GM19328 (cell line): ENCODE results near the gene MARS1.
A peak's percentile ranks its signal among the peaks of the same experiment; 100 is the strongest.

Experiments
- ATAC-seq: cut with Tn5 transposase; IDR thresholded peaks from one replicate; pipeline ENCODE4 v1.9.1; 2021; ENCODE audit warnings: mild to moderate bottlenecking, moderate library complexity; ENCODE audit not compliant: unreplicated experiment

MARS1 gene

DNA sequence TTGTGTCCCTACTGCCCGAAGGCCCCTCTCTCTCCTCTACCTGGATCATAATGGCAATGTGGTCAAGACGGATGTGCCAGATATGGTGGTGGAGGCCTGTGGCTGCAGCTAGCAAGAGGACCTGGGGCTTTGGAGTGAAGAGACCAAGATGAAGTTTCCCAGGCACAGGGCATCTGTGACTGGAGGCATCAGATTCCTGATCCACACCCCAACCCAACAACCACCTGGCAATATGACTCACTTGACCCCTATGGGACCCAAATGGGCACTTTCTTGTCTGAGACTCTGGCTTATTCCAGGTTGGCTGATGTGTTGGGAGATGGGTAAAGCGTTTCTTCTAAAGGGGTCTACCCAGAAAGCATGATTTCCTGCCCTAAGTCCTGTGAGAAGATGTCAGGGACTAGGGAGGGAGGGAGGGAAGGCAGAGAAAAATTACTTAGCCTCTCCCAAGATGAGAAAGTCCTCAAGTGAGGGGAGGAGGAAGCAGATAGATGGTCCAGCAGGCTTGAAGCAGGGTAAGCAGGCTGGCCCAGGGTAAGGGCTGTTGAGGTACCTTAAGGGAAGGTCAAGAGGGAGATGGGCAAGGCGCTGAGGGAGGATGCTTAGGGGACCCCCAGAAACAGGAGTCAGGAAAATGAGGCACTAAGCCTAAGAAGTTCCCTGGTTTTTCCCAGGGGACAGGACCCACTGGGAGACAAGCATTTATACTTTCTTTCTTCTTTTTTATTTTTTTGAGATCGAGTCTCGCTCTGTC, 31.0 kb upstream of the MARS1 start:
- no peak for ATAC-seq

DNA sequence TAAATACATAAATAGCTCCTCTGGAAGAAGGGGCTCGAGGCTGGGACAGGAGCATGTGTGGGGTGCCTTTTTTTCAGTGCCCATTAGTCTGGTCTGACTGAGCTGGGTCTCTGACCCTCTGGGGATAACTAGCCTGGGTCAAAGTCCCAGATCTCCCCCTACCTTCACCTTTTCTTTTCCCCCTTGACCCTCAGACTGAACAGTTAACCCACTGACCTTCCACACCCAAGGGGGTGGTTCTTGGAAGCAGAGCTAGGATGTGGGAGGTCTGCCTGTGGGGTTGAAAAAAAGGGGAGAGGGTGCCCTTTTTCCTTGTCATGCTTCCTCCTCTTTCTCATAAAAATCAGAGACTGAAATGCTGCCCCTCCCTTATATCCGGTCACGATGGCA, 29.2 kb upstream of the MARS1 start:
- ATAC-seq = no peak

DNA sequence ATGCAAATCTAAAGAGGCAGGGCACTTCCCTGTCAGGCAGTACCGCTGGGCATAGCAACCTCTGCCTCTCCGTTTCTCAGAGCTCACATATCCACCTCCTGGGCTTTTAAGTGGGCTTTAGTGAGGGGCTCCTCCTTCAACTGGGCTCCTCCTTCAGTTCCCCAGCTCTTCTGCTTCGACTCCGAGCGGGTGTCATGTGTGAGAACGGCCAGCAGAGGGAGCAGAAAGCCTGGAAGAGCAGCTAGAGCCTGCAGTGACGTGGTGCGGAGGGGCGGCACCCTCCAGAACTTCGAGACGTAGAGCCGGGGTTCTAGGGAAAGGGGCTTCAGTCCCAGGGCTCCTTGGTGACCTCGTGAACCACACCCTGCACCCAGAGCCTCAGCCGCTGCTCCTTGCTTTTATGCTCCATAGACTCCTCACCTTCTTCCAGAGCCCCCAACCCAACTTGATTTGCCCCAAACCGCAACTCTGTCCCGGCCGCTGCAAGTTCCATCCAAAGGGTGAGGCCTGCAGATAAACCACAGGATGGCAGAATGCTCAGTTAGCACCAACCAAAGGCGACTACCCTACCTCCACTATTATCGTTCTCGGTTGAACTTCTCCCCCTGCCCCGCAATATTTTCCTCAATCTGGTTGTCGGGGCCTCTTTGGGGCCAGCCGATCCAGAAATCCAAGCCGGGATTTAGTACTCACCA, 28.7 kb upstream of the MARS1 start:
- ATAC-seq = peak; percentile 49

DNA sequence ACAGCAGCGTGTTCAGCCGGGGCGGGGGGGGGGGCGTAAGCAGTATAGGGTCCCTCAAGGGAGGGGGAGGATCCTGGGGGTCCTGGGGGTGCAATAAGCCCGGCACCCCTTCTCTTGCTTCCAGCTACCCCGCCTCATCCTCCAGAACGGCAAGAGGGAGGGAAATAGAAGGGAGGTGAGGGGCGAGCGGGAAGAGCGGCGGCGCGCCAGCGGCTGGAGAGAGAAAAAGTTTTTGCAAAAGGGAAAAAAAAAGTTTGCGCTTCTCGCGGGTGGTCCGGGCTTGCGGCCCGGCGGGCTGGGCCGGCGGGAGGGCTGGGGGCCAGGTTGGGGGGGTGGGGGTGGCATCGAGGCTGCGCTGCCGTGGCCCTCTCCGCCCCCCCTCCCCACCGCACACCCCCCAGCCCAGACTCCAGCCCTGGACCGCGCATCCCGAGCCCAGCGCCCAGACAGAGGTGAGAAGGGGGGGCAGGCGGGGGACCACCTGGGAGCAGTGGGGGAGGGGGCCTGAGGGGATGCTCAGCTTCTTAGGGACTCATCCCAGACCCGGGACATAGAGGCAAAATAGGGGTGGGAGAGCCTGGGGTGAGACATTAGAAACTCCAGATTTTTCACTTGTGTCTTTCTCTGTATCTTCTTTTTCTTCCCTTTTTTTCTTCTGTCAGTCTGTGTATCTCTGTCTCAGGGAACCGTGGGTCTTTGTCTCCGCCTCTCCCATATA, 28.0 kb upstream of the MARS1 start, which contains the start of gene GLI1:
GLI1 (plus strand) TSS at position 36 of the 718 bp plus-strand sequence. CDS start 3,907 bp downstream, outside the sequence.
- ATAC-seq = no peak

DNA sequence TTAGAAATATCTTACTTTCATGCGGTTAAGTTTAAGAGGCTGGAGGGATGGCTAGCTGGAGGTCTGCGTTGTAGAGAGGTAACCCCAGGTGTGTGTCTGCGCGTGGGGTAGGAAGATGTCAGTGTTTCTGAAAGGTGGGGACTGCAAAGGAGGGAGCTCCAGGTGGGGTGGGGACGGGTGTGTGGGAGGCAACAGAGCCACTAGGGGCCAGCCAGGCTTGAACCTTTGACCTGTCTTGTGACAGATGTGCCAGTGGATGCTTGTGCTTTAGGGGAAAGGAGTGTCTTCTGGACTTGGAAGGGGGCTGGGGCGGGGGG, 27.4 kb upstream of the MARS1 start:
- no peak for ATAC-seq

DNA sequence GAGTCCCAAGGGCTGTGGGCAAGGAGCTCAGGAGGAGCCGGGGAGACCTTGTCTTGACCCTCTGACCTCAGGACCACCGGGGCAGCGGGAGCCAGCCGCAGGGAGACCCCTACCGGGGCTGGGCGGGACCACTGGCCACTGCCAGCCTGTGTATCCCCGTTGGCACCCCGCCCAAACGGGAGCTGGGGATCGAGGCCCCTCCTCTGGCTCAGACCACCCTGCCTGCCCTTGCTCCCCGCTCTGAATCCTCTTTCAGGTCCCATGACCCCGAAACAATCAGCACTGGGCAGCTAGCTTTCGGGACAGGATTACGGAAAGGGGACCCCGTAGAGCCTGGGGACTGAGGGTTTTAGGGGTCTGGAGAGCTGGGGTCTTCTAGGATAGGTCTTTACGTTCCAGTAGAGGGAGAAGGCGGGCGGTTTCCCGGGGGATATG, 27.0 kb upstream of the MARS1 start:
- no peak for ATAC-seq

DNA sequence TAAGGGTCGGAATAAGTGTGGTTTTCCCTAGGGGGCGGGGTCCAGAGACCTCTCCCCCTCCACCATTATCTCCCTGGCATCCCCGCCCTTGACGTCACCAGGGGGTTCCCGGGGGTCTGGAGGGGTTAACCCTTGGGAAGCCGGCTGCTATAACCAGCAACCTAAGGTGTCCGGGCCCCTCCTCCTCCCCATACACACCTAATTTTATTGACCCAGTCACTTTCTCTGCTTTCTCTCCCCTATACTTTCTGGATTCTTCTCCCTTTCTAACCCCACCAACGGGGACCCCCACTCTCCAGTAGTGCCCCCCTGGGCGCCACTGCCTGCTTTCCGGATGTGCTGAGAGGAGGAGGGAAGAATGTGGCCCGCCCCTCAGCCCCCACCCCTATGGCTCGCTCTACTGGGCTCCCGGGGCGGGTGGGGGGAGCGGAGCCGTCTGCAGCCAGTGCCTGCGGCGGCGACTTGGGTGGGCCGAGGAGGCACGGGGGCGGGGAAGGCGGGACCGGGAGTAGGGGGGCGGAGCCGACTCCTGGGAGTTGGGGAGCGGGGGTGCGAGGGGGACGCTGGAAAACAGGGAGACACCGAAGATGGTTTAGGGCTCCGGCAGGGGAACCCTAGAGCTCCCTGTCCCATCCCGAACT, 26.5 kb upstream of the MARS1 start:
- ATAC-seq = no peak

DNA sequence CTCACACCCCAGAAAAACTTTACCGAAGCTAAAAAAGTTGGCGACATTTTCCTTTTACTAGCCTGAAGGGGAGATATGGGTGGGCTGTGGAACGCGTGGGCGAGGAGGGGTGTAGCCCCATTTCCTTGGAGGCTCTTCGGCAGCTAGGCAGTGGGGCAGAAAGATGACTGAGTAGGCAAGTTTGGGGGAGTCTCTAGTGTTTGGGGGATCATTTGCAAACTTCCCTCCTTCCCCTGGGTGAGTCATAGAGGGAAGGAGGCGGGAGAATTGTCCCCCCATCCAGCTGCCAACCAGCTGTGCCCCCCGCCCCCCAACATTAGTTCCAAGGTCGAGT, 26.0 kb upstream of the MARS1 start:
- ATAC-seq = no peak

DNA sequence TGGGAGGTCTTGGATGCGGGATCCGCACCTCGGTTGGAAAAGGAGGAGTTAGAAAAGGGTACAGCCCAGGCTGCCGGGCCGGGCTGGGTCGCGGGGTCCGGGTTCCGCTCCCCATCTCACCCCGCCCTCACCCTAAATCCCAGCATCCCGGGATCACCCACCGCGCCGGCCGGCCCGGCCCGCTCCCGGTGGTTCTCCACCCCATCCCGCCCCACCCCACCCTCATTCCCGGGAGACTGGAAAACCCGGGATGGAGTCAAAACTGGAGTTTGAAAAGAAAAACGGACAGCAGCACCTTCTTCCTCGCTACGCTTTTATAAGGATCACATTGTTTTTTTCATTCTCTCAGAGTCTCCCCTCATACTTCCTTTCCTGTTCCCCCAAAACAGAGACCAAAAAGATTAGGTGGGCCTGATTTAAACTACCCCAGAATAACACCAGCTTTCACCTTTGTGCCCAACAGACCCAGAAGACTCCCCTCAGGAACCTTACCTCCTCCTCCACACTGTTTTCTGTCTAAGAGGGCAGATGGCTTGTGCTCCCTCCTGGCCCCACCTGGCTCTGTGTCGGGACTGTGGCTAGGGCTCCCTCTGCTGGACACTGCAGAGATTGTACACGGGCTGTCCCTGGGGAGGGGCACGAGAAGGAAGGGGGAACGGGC, 25.5 kb upstream of the MARS1 start:
- peak; percentile 61 for ATAC-seq

DNA sequence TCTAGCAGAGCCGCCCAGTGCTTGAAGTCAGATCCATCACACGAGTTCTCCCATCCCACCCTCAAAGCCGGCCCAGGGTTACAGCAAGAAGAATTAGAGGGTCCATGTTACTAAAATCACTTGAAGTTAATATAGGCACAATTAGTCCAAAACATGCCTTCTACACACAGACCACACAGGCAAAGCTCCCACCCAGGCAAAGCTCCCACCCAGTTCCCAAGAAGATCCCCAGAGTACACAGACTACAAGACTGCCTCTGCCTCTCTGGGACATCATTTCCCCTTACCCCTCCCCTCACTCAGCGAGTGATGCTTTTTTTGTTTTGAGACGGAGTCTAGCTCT, 25.0 kb upstream of the MARS1 start:
- ATAC-seq = no peak

DNA sequence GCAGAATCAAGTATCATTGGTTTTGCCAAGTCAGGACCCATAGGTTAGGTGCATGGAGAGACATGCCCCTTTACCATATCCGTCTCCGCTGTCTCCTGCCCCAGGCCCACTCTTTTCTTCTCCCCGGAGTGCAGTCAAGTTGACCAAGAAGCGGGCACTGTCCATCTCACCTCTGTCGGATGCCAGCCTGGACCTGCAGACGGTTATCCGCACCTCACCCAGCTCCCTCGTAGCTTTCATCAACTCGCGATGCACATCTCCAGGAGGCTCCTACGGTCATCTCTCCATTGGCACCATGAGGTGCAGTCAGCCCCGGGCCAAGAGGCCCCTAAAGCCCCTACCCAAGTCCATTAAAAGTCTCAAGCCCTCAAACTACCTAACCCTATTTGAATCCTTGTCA, 23.3 kb upstream of the MARS1 start:
- no peak for ATAC-seq

DNA sequence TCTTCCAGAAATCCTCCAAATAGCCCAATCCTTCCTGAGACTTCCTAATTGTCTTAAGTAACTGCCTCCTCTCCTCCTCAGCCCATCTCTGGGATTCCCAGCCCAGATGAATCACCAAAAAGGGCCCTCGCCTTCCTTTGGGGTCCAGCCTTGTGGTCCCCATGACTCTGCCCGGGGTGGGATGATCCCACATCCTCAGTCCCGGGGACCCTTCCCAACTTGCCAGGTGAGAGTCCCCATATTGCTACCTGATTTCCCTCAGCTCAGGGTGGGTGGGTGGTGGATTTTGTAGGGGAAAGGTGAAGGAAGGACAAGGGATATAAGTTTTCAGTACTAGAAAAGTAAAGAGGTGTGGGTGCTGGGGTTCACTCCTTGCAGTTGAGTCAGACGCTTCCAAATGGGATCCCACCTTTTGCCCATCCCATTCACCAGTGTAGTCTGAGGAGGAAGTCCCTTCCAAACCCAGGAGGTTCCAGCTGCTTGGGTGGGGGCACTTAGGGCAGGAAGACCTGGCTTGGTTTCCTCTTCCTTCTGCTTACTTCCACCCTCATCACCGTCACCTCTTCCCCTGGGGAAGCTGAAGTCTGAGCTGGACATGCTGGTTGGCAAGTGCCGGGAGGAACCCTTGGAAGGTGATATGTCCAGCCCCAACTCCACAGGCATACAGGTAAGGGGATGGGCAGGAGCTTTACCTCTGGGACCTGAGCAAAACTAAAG, 22.7 kb upstream of the MARS1 start:
- ATAC-seq = no peak

DNA sequence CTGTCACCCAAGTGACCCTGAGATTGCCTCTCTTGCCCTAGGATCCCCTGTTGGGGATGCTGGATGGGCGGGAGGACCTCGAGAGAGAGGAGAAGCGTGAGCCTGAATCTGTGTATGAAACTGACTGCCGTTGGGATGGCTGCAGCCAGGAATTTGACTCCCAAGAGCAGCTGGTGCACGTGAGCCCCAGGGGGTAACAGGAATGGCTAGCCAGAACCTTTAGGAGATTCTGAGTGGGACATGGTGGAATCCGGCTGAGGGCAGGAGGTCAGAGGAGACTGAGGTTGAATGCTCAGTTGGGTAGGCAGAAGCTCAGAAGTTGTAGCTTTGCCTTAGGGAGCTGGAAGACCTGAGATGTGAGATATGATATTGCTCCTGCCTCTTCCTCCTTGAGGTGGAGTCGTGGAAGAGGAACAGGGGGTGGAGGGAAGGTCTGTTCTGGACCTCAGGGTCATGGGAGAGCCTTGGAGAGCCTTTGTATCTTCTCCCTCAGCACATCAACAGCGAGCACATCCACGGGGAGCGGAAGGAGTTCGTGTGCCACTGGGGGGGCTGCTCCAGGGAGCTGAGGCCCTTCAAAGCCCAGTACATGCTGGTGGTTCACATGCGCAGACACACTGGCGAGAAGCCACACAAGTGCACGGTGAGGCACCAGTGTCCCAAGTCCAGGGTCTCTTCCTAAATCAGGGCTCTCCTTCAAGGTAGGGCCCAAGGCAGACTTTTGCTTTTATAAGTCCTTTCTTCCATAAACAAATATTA, 21.9 kb upstream of the MARS1 start:
- ATAC-seq = no peak

DNA sequence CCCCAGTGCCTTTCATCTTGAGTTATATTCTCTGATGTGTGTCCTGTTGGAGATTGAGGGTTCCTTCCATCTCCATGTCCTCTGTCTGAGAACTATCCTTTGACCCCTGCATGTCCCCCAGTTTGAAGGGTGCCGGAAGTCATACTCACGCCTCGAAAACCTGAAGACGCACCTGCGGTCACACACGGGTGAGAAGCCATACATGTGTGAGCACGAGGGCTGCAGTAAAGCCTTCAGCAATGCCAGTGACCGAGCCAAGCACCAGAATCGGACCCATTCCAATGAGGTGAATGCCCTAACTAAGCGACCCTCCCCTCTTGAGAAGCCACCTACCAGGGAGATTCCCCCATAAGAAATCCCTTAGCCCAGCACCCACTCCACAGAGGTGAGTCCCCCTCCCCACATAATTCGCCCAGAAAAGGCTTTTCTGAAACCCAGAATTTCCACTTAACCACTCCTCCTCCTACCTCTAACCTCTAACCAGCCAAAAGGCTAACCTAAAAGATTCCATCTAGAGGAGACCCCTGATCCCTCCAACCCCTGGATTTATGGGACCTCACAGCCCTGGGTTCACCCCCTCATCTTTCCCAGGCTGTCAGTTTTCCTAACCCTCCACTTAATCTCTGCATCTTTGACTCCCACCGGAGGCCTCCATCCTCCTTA, 20.5 kb upstream of the MARS1 start:
- ATAC-seq = no peak

DNA sequence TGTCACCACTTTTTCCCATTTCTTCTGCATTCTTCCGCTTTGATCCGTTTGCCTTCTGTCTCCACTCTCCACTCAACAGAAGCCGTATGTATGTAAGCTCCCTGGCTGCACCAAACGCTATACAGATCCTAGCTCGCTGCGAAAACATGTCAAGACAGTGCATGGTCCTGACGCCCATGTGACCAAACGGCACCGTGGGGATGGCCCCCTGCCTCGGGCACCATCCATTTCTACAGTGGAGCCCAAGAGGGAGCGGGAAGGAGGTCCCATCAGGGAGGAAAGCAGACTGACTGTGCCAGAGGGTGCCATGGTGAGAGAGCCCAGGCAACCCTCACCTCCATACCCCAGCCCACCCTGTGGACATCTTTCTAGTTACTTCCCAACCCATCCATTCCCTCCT, 20.0 kb upstream of the MARS1 start:
- no peak for ATAC-seq

DNA sequence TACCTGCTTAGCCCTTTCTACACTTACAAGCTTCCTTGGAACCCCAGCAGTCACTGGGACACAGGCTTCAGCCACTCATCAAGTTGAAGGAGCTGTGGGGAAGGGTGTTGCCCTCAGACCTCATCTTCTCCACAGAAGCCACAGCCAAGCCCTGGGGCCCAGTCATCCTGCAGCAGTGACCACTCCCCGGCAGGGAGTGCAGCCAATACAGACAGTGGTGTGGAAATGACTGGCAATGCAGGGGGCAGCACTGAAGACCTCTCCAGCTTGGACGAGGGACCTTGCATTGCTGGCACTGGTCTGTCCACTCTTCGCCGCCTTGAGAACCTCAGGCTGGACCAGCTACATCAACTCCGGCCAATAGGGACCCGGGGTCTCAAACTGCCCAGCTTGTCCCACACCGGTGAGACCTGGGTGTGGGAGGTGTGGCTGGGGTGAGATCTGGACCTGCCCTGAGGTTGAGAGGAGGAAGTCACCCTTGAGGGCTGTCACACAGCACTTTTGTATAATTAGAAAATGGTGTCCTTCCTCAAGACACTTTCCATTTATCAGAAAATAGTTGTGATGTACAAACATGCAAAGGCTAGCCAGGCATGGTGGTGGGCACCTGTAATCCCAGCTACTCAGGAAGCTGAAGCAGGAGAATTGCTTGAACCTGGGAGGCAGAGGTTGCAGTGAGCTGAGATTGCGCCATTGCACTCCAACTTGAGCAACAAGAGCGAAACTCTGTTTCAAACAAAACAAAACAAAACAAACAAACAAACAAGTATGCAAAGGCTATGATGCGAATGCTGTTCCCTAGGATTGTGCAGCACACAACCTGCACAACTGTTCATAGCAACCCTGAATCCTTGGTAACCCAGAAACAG, 18.3 kb upstream of the MARS1 start:
- ATAC-seq = no peak

DNA sequence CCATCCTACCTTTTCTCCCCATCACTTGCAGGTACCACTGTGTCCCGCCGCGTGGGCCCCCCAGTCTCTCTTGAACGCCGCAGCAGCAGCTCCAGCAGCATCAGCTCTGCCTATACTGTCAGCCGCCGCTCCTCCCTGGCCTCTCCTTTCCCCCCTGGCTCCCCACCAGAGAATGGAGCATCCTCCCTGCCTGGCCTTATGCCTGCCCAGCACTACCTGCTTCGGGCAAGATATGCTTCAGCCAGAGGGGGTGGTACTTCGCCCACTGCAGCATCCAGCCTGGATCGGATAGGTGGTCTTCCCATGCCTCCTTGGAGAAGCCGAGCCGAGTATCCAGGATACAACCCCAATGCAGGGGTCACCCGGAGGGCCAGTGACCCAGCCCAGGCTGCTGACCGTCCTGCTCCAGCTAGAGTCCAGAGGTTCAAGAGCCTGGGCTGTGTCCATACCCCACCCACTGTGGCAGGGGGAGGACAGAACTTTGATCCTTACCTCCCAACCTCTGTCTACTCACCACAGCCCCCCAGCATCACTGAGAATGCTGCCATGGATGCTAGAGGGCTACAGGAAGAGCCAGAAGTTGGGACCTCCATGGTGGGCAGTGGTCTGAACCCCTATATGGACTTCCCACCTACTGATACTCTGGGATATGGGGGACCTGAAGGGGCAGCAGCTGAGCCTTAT, 17.4 kb upstream of the MARS1 start:
- ATAC-seq = no peak
